HEK293T (cell line): Measurements from ENCODE around the gene UBE2QL1.

ENCODE experiments used
- ARNT ChIP-seq: fragments of 450-650 bp; IDR thresholded peaks from 2 replicates; pipeline ENCODE4 v1.6.1; 2017; ENCODE audit warnings: mild to moderate bottlenecking
- BHLHE40 ChIP-seq: fragments of 450-650 bp; IDR thresholded peaks from 2 replicates; pipeline ENCODE4 v1.6.1; 2016; ENCODE audit warnings: mild to moderate bottlenecking, moderate library complexity, borderline replicate concordance
- ELF4 ChIP-seq: fragments of 450-650 bp; IDR thresholded peaks from 2 replicates; pipeline ENCODE4 v1.6.1; 2017; ENCODE audit warnings: antibody characterized with exemption
- FOXK2 ChIP-seq: fragments of 450-650 bp; IDR thresholded peaks from 2 replicates; pipeline ENCODE4 v1.6.1; 2016; ENCODE audit warnings: mild to moderate bottlenecking
- FOXM1 ChIP-seq: fragments of 450-650 bp; IDR thresholded peaks from 2 replicates; pipeline ENCODE4 v1.6.1; 2017; ENCODE audit warnings: mild to moderate bottlenecking, borderline replicate concordance
- HDGF ChIP-seq: fragments of 450-650 bp; IDR thresholded peaks from 2 replicates; pipeline ENCODE4 v1.6.1; 2017; ENCODE audit warnings: antibody characterized with exemption, borderline replicate concordance
- L3MBTL2 ChIP-seq: fragments of 450-650 bp; conservative IDR thresholded peaks from 2 replicates; pipeline ENCODE4 v1.6.1; 2016; ENCODE audit warnings: mild to moderate bottlenecking
- LEF1 ChIP-seq: fragments of 450-650 bp; IDR thresholded peaks from 2 replicates; pipeline ENCODE4 v1.6.1; 2017; ENCODE audit warnings: mild to moderate bottlenecking, borderline replicate concordance
- NFRKB ChIP-seq: fragments of 450-650 bp; IDR thresholded peaks from 2 replicates; pipeline ENCODE4 v1.6.1; 2016; ENCODE audit warnings: mild to moderate bottlenecking, moderate library complexity
- PKNOX1 ChIP-seq: fragments of 450-650 bp; IDR thresholded peaks from 2 replicates; pipeline ENCODE4 v1.6.1; 2016
- SP1 ChIP-seq: fragments of 450-650 bp; IDR thresholded peaks from 2 replicates; pipeline ENCODE4 v1.6.1; 2017
- TARDBP ChIP-seq: fragments of 450-650 bp; IDR thresholded peaks from 2 replicates; pipeline ENCODE4 v1.6.1; 2016
- ZNF384 ChIP-seq: fragments of 450-650 bp; IDR thresholded peaks from 2 replicates; pipeline ENCODE4 v1.6.1; 2016

DNA sequence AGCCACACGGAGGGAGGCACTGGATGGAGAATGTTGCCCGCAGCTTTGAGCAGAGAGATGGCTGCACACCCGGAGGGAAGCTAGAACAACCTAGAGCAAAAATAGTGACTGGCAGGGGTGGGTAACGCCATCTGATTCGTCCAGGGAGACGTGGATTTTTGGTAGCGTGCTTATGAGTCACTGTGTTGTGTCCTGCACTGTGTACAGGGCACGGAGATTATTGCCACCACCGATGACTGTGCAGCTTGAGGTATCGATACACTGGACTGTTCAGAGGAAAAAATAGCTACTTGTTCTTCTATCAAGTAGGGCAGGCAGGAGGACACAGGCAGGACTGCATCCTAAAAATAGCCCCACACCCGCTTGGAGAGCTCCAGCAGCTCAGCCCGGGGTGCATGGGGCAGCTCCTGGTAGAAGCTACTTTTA, 6.0 kb downstream of the UBE2QL1 start:
- no peak for TF ChIP-seq ARNT
- no peak for TF ChIP-seq BHLHE40
- no peak for TF ChIP-seq ELF4
- no peak for TF ChIP-seq SP1
- TF ChIP-seq FOXM1, result no peak
- no peak for TF ChIP-seq L3MBTL2
- TF ChIP-seq NFRKB, result no peak
- TF ChIP-seq HDGF, result no peak
- TF ChIP-seq PKNOX1, result no peak
- no peak for TF ChIP-seq ZNF384
- TF ChIP-seq FOXK2, result no peak
- TF ChIP-seq TARDBP, result no peak
- no peak for TF ChIP-seq LEF1
